ENCODE measurements around the gene EMSY. TPM values are rescaled to one million over a fixed set of nuclear protein-coding genes. Genes with fewer than 3 reads are reported as not detected.
"Not testable (repeated sequence)": the region's sequence is repeated elsewhere in the genome, so short reads cannot be mapped to it uniquely, and the experiment has no call there.

The EMSY gene, protein sequence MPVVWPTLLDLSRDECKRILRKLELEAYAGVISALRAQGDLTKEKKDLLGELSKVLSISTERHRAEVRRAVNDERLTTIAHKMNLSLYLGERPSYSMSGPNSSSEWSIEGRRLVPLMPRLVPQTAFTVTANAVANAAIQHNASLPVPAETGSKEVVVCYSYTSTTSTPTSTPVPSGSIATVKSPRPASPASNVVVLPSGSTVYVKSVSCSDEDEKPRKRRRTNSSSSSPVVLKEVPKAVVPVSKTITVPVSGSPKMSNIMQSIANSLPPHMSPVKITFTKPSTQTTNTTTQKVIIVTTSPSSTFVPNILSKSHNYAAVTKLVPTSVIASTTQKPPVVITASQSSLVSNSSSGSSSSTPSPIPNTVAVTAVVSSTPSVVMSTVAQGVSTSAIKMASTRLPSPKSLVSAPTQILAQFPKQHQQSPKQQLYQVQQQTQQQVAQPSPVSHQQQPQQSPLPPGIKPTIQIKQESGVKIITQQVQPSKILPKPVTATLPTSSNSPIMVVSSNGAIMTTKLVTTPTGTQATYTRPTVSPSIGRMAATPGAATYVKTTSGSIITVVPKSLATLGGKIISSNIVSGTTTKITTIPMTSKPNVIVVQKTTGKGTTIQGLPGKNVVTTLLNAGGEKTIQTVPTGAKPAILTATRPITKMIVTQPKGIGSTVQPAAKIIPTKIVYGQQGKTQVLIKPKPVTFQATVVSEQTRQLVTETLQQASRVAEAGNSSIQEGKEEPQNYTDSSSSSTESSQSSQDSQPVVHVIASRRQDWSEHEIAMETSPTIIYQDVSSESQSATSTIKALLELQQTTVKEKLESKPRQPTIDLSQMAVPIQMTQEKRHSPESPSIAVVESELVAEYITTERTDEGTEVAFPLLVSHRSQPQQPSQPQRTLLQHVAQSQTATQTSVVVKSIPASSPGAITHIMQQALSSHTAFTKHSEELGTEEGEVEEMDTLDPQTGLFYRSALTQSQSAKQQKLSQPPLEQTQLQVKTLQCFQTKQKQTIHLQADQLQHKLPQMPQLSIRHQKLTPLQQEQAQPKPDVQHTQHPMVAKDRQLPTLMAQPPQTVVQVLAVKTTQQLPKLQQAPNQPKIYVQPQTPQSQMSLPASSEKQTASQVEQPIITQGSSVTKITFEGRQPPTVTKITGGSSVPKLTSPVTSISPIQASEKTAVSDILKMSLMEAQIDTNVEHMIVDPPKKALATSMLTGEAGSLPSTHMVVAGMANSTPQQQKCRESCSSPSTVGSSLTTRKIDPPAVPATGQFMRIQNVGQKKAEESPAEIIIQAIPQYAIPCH (N-terminal part only)
- total RNA-seq: 10 to 100 TPM; 35.7 to 45.5 TPM
- polyA plus RNA-seq (ENCODE audit: insufficient read depth, low read depth, low replicate concordance): 23.1 TPM
- long read RNA-seq, donor 1, partial matches to known transcripts: 8 of 11 reads
- long read RNA-seq, donor 1, other reads (novel, unspliced or antisense): 0 of 11 reads
- long read RNA-seq, donor 2, partial matches to known transcripts: 0 of 1 reads
- long read RNA-seq, donor 2, other reads (novel, unspliced or antisense): 0 of 1 reads

DNA sequence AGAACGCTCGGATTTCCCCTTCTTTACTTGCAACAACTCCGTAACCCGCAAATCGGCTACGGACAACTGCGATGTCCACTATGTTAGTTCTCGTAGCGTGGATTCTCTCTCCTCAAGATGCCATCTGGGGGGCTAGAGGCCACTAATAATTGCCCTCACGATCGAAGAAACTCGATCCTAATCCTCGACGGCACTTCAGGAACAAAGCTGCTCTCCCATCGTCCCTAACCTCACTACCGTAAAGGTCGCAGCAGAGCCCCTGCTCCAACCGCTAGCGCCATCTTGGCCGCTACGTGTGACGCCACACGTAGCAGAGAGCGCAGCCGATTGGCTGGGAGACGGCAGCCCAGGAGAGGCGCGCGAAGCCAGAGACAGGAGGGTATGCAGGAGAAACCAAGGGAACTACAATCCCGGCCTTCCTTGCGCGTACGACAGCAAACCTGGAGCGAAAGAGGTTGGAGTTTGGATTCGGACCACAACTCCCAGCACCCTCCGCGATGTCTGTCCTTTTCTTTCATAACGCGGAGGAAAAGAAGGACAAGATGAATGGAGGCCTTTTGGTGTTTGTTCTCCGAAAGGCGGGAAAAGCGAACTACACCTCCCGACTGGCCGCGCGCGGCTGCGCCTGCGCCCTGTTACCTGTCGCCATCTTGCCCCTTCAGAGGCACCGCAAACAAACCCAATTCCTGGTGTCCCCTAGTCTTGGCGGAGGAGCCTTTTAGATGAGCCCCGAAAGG, at the start of gene EMSY:
TSS of gene EMSY (plus strand) at position 635 of the 737 bp plus-strand sequence. CDS start 1,921 bp downstream, outside the sequence.
- no peaks in the 10 kb centered on the region for H3K27me3 ChIP-seq
- peak; percentile 94 for TF ChIP-seq POLR2A (IDR thresholded peaks at IDR 0.05)
- TF ChIP-seq, protein P1, sequence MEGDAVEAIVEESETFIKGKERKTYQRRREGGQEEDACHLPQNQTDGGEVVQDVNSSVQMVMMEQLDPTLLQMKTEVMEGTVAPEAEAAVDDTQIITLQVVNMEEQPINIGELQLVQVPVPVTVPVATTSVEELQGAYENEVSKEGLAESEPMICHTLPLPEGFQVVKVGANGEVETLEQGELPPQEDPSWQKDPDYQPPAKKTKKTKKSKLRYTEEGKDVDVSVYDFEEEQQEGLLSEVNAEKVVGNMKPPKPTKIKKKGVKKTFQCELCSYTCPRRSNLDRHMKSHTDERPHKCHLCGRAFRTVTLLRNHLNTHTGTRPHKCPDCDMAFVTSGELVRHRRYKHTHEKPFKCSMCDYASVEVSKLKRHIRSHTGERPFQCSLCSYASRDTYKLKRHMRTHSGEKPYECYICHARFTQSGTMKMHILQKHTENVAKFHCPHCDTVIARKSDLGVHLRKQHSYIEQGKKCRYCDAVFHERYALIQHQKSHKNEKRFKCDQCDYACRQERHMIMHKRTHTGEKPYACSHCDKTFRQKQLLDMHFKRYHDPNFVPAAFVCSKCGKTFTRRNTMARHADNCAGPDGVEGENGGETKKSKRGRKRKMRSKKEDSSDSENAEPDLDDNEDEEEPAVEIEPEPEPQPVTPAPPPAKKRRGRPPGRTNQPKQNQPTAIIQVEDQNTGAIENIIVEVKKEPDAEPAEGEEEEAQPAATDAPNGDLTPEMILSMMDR (IDR thresholded peaks at IDR 0.05): no peak
- H3K4me1 ChIP-seq: peaks cover 13% of the 10 kb centered on the region
- peak; percentile 99 for DNase-seq
- peak within 1 kb of the TSS; percentile 92 to 95 for H3K4me3 ChIP-seq
- H3K36me3 ChIP-seq (ENCODE audit: low read depth, missing control alignments): no peaks in the 10 kb centered on the region
- no peaks in the 10 kb centered on the region for H3K9me3 ChIP-seq
- WGBS, 2 donors: 0% methylated on average over 49 to 52 of the region's 53 CpGs
- intact Hi-C loops (cut with DNase I; ENCODE audit: low total_unique reads): no loop called here
- H3K27ac ChIP-seq: peak within 1 kb of the TSS; percentile 93 to 94

DNA sequence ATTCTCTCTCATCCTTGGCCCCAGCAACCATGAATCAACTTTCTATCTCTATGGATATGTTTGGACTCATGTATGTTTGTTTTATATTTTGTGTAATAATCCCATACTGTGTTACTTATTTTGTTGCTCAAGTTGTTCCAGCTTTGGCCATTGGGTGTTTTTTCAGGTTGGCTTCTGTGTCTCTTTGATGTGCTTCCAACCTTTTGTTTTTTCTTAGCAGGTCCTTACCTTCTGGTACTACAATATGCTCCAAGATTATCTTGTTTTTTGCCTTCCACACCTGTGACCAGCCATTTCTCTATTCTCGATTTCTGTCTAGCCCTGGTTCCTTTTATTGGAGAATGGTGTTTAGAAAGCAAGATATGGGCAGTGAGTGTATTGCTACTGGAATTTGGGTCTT, 49.5 kb upstream of the EMSY start:
- DNase-seq: no peak
- Histone ChIP-seq H3K4me3 (no peak overlapping the region), H3K27me3 (no peaks in the 10 kb centered on the region), H3K36me3 (ENCODE audit: low read depth, missing control alignments) (no peaks in the 10 kb centered on the region), H3K4me1 (no peaks in the 10 kb centered on the region), H3K9me3 (no peaks in the 10 kb centered on the region), H3K27ac (no peak overlapping the region)
- intact Hi-C loops (cut with DNase I; ENCODE audit: low total_unique reads): no loop called here
- WGBS, 2 donors: 91 to 97% methylated on average over 1 of the region's 1 CpG
- TF ChIP-seq, protein P1 (IDR thresholded peaks at IDR 0.05): no peak
- no peak for TF ChIP-seq POLR2A (IDR thresholded peaks at IDR 0.05)

DNA sequence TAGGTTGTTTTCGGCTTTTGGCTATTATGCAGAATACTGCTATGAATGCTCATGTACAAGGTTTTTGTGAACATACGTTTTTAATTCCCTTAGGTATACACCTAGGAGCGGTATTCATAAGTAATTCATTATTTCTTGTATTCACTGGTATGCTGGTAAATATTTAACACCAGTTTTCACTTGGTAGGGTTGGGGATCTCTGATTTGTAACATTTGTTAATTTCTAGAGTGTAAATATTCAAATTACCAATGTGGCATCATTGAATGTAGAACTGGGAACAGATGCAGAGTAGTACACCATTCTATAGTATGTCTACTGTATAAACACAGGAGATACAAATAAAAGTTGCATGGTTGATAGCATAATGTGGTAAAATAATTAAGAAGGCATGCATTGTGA, 47.4 kb upstream of the EMSY start:
- DNase-seq: no peak
- Histone ChIP-seq H3K9me3 (no peaks in the 10 kb centered on the region), H3K27me3 (no peaks in the 10 kb centered on the region), H3K27ac (no peak overlapping the region), H3K36me3 (ENCODE audit: low read depth, missing control alignments) (no peaks in the 10 kb centered on the region), H3K4me1 (no peaks in the 10 kb centered on the region), H3K4me3 (no peak overlapping the region)
- 93 to 97% methylated on average over 3 of the region's 3 CpGs for WGBS, 2 donors
- no peak for TF ChIP-seq POLR2A (IDR thresholded peaks at IDR 0.05)
- intact Hi-C loops (cut with DNase I; ENCODE audit: low total_unique reads): no loop called here

DNA sequence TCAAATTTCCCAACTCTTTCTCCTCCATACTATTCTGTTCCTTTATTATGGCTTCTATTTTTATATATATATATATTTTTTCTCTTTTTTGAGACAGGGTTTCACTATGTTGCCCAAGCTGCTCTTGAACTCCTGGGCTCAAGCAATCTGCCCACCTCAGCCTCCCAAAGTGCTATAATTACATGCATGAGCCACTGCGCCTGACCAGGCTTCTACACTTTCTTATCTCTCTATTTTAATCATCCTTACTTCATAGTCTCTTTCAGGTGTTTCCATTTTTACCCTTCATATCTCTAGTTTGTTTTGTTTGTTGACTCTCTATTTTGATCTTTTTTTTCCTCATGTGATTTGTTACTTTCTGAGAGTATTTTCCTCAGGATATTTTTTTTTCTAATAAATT, 43.9 kb upstream of the EMSY start:
- Histone ChIP-seq H3K27ac (no peak overlapping the region), H3K36me3 (ENCODE audit: low read depth, missing control alignments) (no peaks in the 10 kb centered on the region), H3K27me3 (no peaks in the 10 kb centered on the region), H3K9me3 (no peaks in the 10 kb centered on the region), H3K4me1 (no peaks in the 10 kb centered on the region), H3K4me3 (no peak overlapping the region)
- 91 to 100% methylated on average over 1 of the region's 1 CpG for WGBS, 2 donors
- intact Hi-C loops (cut with DNase I; ENCODE audit: low total_unique reads): no loop called here
- no peak for DNase-seq
- no peak for TF ChIP-seq POLR2A (IDR thresholded peaks at IDR 0.05)
- TF ChIP-seq, protein P1 (IDR thresholded peaks at IDR 0.05): no peak

DNA sequence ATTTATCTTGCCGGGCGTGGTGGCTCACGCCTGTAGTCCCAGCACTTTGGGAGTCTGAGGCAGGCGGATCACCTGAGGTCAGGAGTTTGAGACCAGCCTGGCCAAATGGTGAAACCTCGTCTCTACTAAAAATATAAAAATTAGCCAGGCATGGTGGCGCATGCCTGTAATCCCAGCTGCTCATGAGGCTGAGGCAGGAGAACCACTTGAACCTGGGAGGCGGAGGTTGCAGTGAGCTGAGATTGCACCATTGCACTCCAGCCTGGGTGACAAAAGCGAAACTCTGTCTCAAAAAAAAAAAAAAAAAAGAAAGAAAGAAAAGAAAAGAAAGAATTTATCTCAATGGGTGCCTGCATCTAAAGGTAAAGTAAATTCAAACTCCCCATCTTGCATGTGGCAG, 43.3 kb upstream of the EMSY start:
- H3K4me1 ChIP-seq; DNase-seq; H3K4me3 ChIP-seq; intact Hi-C loops (cut with DNase I; ENCODE audit: low total_unique reads); H3K27ac ChIP-seq; H3K36me3 ChIP-seq (ENCODE audit: low read depth, missing control alignments); H3K9me3 ChIP-seq; H3K27me3 ChIP-seq: not testable (repeated sequence)
- 91 to 94% methylated on average over 8 of the region's 8 CpGs for WGBS, 2 donors

Measured in testis (tissue), 5 donors.